Trophoblast cell (in vitro differentiated cells and primary cell): ENCODE measurements around the gene MEF2C.

ENCODE experiments used
- DNase-seq, 2 donors: peaks; one replicate each; pipeline ENCODE4 v3.0.0-alpha.2; 2016
- H2AFZ ChIP-seq: 2 replicates; pipeline ENCODE4 v1.6.1; 2013; ENCODE audit warnings: low read length, moderate library complexity, mild to moderate bottlenecking; ENCODE audit not compliant: insufficient read depth, poor library complexity
- H2AK5ac ChIP-seq: 2 replicates; pipeline ENCODE4 v1.6.1; 2013; ENCODE audit warnings: mild to moderate bottlenecking, low read length
- H2BK120ac ChIP-seq: 2 replicates; pipeline ENCODE4 v1.6.1; 2013; ENCODE audit warnings: low read length, mild to moderate bottlenecking, moderate library complexity; ENCODE audit not compliant: insufficient read depth, poor library complexity
- H2BK12ac ChIP-seq: 2 replicates; pipeline ENCODE4 v1.6.1; 2013; ENCODE audit warnings: mild to moderate bottlenecking, low read length, moderate library complexity
- H2BK5ac ChIP-seq: 2 replicates; pipeline ENCODE4 v1.6.1; 2013; ENCODE audit warnings: low read length, low read depth, moderate library complexity, mild to moderate bottlenecking; ENCODE audit not compliant: poor library complexity
- H3K14ac ChIP-seq: 2 replicates; pipeline ENCODE4 v1.6.1; 2013; ENCODE audit warnings: mild to moderate bottlenecking, low read length
- H3K18ac ChIP-seq: 2 replicates; pipeline ENCODE4 v1.6.1; 2013; ENCODE audit warnings: mild to moderate bottlenecking, low read length
- H3K23ac ChIP-seq: 2 replicates; pipeline ENCODE4 v1.6.1; 2013; ENCODE audit warnings: low read length
- H3K27ac ChIP-seq: 2 replicates; pipeline ENCODE4 v1.5.1; 2013; ENCODE audit warnings: low read depth, mild to moderate bottlenecking, inconsistent platforms, low read length, moderate library complexity
- H3K27me3 ChIP-seq: 2 replicates; pipeline ENCODE4 v1.6.1; 2013; ENCODE audit warnings: inconsistent platforms, mild to moderate bottlenecking, low read length, moderate library complexity; ENCODE audit not compliant: insufficient read depth
- H3K36me3 ChIP-seq, 2 experiments: 1 replicate in 1 of 2; 2 replicates in 1 of 2; pipeline ENCODE4 v1.6.1; 2013; ENCODE audit warnings: low read length in 2 of 2, mild to moderate bottlenecking in 2 of 2, moderate library complexity in 1 of 2; ENCODE audit not compliant: insufficient read depth in 2 of 2, control insufficient read depth in 1 of 2
- H3K4ac ChIP-seq: 2 replicates; pipeline ENCODE4 v1.6.1; 2013; ENCODE audit warnings: low read depth, mild to moderate bottlenecking, low read length, moderate library complexity
- H3K4me1 ChIP-seq, 2 experiments: 1 replicate in 1 of 2; 2 replicates in 1 of 2; pipeline ENCODE4 v1.6.1; 2013; ENCODE audit warnings: low read length in 2 of 2, mild to moderate bottlenecking in 2 of 2, moderate library complexity in 1 of 2; ENCODE audit not compliant: insufficient read depth in 2 of 2, control insufficient read depth in 1 of 2
- H3K4me2 ChIP-seq: 2 replicates; pipeline ENCODE4 v1.6.1; 2013; ENCODE audit warnings: inconsistent platforms, mild to moderate bottlenecking, low read length, moderate library complexity
- H3K4me3 ChIP-seq: 2 replicates; pipeline ENCODE4 v1.5.1; 2013; ENCODE audit warnings: mild to moderate bottlenecking, low read depth, low read length, inconsistent platforms
- H3K79me1 ChIP-seq: one replicate; pipeline ENCODE4 v1.6.1; 2013; ENCODE audit warnings: low read length
- H3K79me2 ChIP-seq: 2 replicates; pipeline ENCODE4 v1.6.1; 2013; ENCODE audit warnings: low read length, mild to moderate bottlenecking; ENCODE audit not compliant: control insufficient read depth, insufficient read depth, poor library complexity
- H3K9ac ChIP-seq: 2 replicates; pipeline ENCODE4 v1.6.1; 2013; ENCODE audit warnings: mild to moderate bottlenecking, low read length
- H3K9me3 ChIP-seq: 2 replicates; pipeline ENCODE4 v1.6.1; 2013; ENCODE audit warnings: low read depth, mild to moderate bottlenecking, control low read depth, inconsistent platforms, low read length; ENCODE audit not compliant: insufficient read depth
- H4K12ac ChIP-seq: 2 replicates; pipeline ENCODE4 v1.6.1; 2013; ENCODE audit warnings: low read depth, mild to moderate bottlenecking, low read length, moderate library complexity
- H4K8ac ChIP-seq: 2 replicates; pipeline ENCODE4 v1.6.1; 2013; ENCODE audit warnings: low read depth, mild to moderate bottlenecking, low read length, moderate library complexity
- H4K91ac ChIP-seq: one replicate; pipeline ENCODE4 v1.6.1; 2013; ENCODE audit warnings: low read depth, mild to moderate bottlenecking, low read length, moderate library complexity
- WGBS: extraction: QIAGEN DNeasy Blood & Tissue Kit; methylation state at CpG from one replicate; pipeline ENCODE4 v1.1.7; 2013; ENCODE audit warnings: missing lambda C conversion rate; ENCODE audit not compliant: insufficient read length, insufficient coverage; ENCODE audit errors: extremely low coverage; 5-methylcytosine and 5-hydroxymethylcytosine counted together

Gene MEF2C

DNA sequence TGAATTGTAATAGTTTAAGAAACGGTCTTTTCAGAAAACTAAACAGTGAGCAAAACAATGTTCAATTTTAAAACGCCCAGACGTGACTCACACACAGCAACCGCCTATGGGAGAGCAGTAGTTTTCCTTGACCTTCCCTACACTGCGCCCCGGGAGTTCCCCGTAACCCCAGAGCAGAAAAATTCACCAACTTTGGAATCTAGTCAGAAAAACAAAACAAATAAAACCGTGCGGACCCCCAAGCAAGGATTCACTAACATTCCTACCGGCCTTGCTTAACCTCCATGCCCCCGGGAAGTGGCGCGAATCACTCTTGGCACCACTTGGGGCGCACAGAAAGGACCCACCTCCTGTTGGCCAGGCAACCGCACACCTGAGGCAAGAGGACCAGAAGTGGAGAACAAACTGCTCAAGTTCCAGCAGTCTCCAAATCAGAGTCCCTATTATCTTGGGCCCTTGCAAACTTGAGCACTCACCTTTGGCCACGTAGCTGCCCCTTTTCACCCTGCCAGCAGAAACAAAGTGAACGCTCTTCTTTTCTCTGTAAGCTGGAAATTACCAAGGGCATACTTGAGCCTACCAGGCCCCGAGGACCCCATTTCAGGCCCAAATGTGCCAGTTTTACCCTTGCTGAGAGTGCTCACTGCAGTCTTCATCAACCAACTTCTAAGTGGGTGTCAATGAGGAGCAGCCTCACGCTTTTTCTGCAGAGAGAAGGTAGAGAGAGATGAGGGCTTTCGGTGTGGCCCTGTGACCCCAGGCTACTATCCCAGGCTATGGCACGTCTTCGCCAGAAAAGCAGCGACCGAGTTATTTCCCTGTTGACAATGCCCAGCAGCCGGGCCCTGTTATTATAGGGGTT, 189.7 kb downstream of the MEF2C start:
- Histone ChIP-seq H3K14ac (no peak overlapping the region), H2BK5ac (no peak overlapping the region), H3K27ac (no peak overlapping the region), H2AK5ac (no peak overlapping the region), H2AFZ (no peak overlapping the region), H3K9ac (no peak overlapping the region), H3K27me3 (peaks cover 67% of the 10 kb centered on the region), H3K4ac (no peak overlapping the region), H3K36me3 (no peaks in the 10 kb centered on the region), H3K23ac (no peak overlapping the region), H3K4me2 (no peak overlapping the region), H2BK12ac (no peak overlapping the region), H3K9me3 (peaks cover 2% of the 10 kb centered on the region), H3K4me3 (no peak overlapping the region), H3K79me1 (no peaks in the 10 kb centered on the region), H4K8ac (no peak overlapping the region), H3K18ac (no peak overlapping the region), H3K79me2 (no peaks in the 10 kb centered on the region), H4K91ac (no peak overlapping the region), H3K4me1 (no peaks in the 10 kb centered on the region), H2BK120ac (no peak overlapping the region), H4K12ac (no peak overlapping the region)
- WGBS = no CpG with 5 or more reads among the region's 25 CpGs
- DNase-seq = no peak

GRCh38 chr5:88691945-88692868, 190.8 kb downstream of the MEF2C start:
- H4K91ac ChIP-seq = no peak overlapping the region
- H3K23ac ChIP-seq = no peak overlapping the region
- no peaks in the 10 kb centered on the region for H3K36me3 ChIP-seq
- no peak overlapping the region for H3K4me3 ChIP-seq
- H3K79me2 ChIP-seq = no peaks in the 10 kb centered on the region
- H2AK5ac ChIP-seq = no peak overlapping the region
- H3K4ac ChIP-seq = no peak overlapping the region
- H2BK12ac ChIP-seq = no peak overlapping the region
- peaks cover 2% of the 10 kb centered on the region for H3K9me3 ChIP-seq
- H3K9ac ChIP-seq = no peak overlapping the region
- peaks cover 78% of the 10 kb centered on the region for H3K27me3 ChIP-seq
- no peak overlapping the region for H4K12ac ChIP-seq
- no peak overlapping the region for H3K27ac ChIP-seq
- WGBS = no CpG with 5 or more reads among the region's 52 CpGs
- no peak overlapping the region for H3K18ac ChIP-seq
- no peaks in the 10 kb centered on the region for H3K4me1 ChIP-seq
- H3K4me2 ChIP-seq = peak overlapping the region; percentile 16
- no peak overlapping the region for H3K14ac ChIP-seq
- no peak overlapping the region for H4K8ac ChIP-seq
- DNase-seq = no peak
- no peak overlapping the region for H2BK120ac ChIP-seq
- no peak overlapping the region for H2BK5ac ChIP-seq
- no peak overlapping the region for H2AFZ ChIP-seq
- no peaks in the 10 kb centered on the region for H3K79me1 ChIP-seq

GRCh38 chr5:88691230-88691582, 191.8 kb downstream of the MEF2C start:
- Histone ChIP-seq H3K23ac (no peak overlapping the region), H2AK5ac (no peak overlapping the region), H3K27me3 (peaks cover 84% of the 10 kb centered on the region), H3K79me1 (no peaks in the 10 kb centered on the region), H3K14ac (no peak overlapping the region), H4K8ac (no peak overlapping the region), H2BK120ac (no peak overlapping the region), H3K9ac (no peak overlapping the region), H3K18ac (no peak overlapping the region), H3K9me3 (peaks cover 2% of the 10 kb centered on the region), H2BK12ac (no peak overlapping the region), H3K79me2 (no peaks in the 10 kb centered on the region), H3K4me2 (peak overlapping the region; percentile 67), H2BK5ac (no peak overlapping the region), H4K91ac (no peak overlapping the region), H3K4me3 (no peak overlapping the region), H3K4me1 (no peaks in the 10 kb centered on the region), H3K4ac (no peak overlapping the region), H4K12ac (no peak overlapping the region), H3K36me3 (no peaks in the 10 kb centered on the region), H3K27ac (no peak overlapping the region), H2AFZ (no peak overlapping the region)
- WGBS = no CpG with 5 or more reads among the region's 11 CpGs
- DNase-seq = no peak

DNA sequence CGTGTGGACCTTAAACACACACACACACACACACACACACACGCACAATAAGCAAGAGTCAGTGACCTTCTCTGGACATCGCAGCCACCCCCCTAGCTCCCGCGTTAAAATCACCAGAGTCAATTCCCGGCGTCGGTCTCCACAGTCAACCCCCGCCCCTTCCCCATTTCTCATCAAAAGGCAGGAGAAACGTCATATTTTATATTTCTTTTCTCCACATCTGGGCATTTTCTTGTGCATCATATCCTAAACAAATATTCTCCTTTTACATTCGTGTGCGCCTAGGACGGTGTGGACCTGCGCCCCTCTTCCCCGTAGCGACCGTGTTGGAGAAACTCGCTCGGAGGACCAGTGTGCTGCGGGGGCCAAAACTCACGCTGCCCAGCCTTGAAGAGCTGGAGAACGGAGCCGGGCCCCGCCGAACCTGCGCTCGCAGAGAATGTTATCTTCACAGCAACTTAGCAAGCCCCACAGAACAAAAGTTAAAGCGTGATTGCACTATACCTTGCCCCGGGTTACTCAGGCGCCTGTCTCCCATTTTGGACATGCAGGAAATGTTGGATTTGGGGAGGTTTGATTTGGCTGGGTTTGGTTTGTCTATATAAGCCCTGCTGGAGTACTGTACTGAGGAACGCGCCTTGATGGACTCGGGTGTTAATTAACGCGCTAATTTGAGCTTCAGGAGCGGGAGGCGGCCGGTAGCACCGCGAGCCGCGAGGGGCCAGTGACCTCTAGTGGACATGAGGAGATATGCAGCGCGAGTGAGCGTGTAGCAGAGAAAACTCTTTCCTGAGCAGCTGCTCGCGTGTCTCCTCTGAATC, 192.4 kb downstream of the MEF2C start:
- Histone ChIP-seq H3K14ac (no peak overlapping the region), H3K79me2 (no peaks in the 10 kb centered on the region), H4K91ac (no peak overlapping the region), H4K8ac (no peak overlapping the region), H2AK5ac (no peak overlapping the region), H2BK12ac (no peak overlapping the region), H3K79me1 (no peaks in the 10 kb centered on the region), H4K12ac (no peak overlapping the region), H2BK120ac (no peak overlapping the region), H3K4me1 (no peaks in the 10 kb centered on the region), H3K4me2 (peak overlapping the region; percentile 67), H3K4ac (no peak overlapping the region), H3K18ac (no peak overlapping the region), H3K27me3 (peaks cover 90% of the 10 kb centered on the region), H3K36me3 (no peaks in the 10 kb centered on the region), H3K9ac (no peak overlapping the region), H3K27ac (no peak overlapping the region), H3K9me3 (peaks cover 2% of the 10 kb centered on the region), H2BK5ac (no peak overlapping the region), H2AFZ (no peak overlapping the region), H3K23ac (no peak overlapping the region), H3K4me3 (no peak overlapping the region)
- no CpG with 5 or more reads among the region's 47 CpGs for WGBS
- DNase-seq = peak; percentile 8 to 72
